ENCODE results near the gene TF. TPM values are rescaled to one million over a fixed set of nuclear protein-coding genes. Genes with fewer than 3 reads are reported as not detected.

The TF gene
- polyA plus RNA-seq, 3 donors from 2014 or later: not detected

- peak overlapping the region in 1 of 6 donors; percentile 77 for H3K27ac Mint-ChIP-seq
- no peak overlapping the region for H3K4me3 Mint-ChIP-seq
- H3K4me1 Mint-ChIP-seq: peaks cover 0 to 5% of the 10 kb centered on the region in 2 donors
- H3K36me3 Mint-ChIP-seq: peaks cover 19 to 59% (median 33%) of the 10 kb centered on the region in 3 donors
- DNase-seq: no peak
- H3K27me3 Mint-ChIP-seq (ENCODE audit: low read depth in 3 of 3): peaks cover 0 to 1% (median 0%) of the 10 kb centered on the region in 3 donors
- H3K9me3 Mint-ChIP-seq: no peaks in the 10 kb centered on the region
Measured at GRCh38 chr3:133820889-133821675, 74.9 kb downstream of the TF start.

- no peak overlapping the region for H3K27ac Mint-ChIP-seq
- H3K4me1 Mint-ChIP-seq: peaks cover 0 to 5% of the 10 kb centered on the region in 2 donors
- no peaks in the 10 kb centered on the region for H3K9me3 Mint-ChIP-seq
- peaks cover 0 to 1% (median 0%) of the 10 kb centered on the region in 3 donors for H3K27me3 Mint-ChIP-seq (ENCODE audit: low read depth in 3 of 3)
- DNase-seq: no peak
- H3K36me3 Mint-ChIP-seq: peaks cover 23 to 61% (median 33%) of the 10 kb centered on the region in 3 donors
- no peak overlapping the region for H3K4me3 Mint-ChIP-seq
Measured at GRCh38 chr3:133821767-133822638, 75.8 kb downstream of the TF start.

DNA sequence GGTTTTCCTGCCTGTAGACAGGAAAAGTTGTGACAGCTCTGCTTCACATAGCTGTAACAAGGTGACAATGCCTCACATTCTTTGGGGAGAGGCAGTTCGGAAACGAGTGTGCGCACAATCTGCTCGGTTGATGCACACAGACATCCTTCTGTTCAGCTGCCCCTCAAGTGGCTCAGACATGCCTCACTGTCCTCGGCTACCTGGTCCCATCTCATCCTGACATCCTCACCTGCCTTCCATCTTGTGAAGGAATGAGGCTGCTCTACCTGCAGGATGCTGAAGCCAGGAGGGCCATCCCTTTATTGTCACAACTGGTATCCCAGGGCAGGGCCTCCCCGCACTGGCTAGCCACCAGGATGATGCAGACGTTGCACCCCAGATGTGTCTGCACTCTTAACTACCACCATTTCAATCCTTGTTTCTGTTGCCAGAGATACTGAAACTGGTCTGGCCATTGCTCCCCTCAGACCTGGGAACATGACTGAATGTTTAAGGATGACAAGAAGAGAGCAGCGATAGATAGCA lies 78.8 kb downstream of the TF start:
- Mint-ChIP-seq H3K4me1 (no peaks in the 10 kb centered on the region), H3K36me3 (peaks cover 21 to 52% (median 28%) of the 10 kb centered on the region in 3 donors), H3K27ac (no peak overlapping the region), H3K27me3 (ENCODE audit: low read depth in 3 of 3) (peaks cover 0 to 7% (median 1%) of the 10 kb centered on the region in 3 donors), H3K4me3 (no peak overlapping the region), H3K9me3 (no peaks in the 10 kb centered on the region)
- DNase-seq: no peak

DNA sequence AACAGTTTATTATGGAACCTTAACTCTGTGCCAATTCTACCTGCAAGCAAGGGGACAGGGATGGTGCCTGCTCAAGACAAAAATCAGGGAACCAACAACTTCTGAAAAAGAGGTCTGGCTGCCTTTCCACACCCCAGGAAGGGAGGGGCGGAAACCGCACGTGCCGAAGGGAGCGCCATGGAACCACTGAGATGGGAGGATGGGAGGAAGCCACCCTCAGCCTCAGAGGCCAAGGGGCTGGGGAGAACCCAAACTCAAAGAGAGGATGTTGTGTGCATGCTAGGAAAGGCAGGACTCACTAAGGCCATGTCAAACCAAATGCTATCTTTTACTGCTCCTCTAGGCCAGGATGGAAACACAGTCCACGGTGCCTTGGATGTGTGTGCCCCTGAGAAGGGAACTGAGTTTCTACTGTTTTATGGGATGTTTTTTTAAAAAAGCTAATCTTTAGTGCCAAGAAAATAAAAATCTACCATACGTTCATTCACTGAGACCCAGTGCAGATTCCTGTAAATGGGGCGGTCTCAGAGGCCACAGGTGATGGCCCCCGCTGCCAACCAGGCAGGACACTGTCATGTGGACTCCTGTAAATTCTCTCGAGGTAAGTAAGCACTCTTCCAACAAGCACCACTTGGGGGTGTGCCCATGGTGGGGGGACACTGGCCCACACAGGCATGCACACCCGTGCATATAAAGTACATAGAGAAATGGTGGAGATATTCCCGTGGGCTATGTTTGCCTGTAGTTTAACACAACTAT lies 80.0 kb downstream of the TF start:
- Mint-ChIP-seq H3K36me3 (peaks cover 17 to 41% (median 19%) of the 10 kb centered on the region in 3 donors), H3K9me3 (no peaks in the 10 kb centered on the region), H3K27me3 (ENCODE audit: low read depth in 3 of 3) (peaks cover 0 to 7% (median 1%) of the 10 kb centered on the region in 3 donors), H3K4me1 (no peaks in the 10 kb centered on the region), H3K4me3 (no peak overlapping the region), H3K27ac (no peak overlapping the region)
- DNase-seq: no peak

DNA sequence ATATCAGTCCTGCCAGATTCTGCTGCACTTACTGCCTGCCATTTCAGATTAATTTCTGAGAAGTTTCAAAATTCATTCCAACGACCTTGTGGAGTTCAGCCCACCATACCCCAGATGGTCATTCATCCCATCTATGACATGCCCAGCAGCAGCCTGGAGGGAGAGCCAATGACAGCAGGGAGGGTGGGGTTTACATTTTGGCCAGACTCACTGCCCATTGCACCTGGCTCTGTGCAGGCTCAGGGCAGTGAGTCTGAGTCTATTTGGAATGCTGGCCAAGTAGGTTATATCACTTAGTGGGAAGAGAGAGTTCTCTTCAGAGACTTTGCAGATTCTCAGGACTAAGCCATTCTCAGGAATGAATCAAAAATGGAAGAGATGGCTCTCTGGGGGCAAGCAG lies 80.9 kb downstream of the TF start:
- Mint-ChIP-seq H3K9me3 (no peaks in the 10 kb centered on the region), H3K27ac (no peak overlapping the region), H3K4me1 (no peaks in the 10 kb centered on the region), H3K27me3 (ENCODE audit: low read depth in 3 of 3) (peaks cover 0 to 7% (median 1%) of the 10 kb centered on the region in 3 donors), H3K4me3 (no peak overlapping the region), H3K36me3 (peaks cover 15 to 35% (median 16%) of the 10 kb centered on the region in 3 donors)
- DNase-seq: no peak

GRCh38 chr3:133827684-133828083 lies 81.5 kb downstream of the TF start:
- H3K27me3 Mint-ChIP-seq (ENCODE audit: low read depth in 3 of 3): peaks cover 0 to 6% (median 1%) of the 10 kb centered on the region in 3 donors
- H3K4me1 Mint-ChIP-seq: no peaks in the 10 kb centered on the region
- H3K27ac Mint-ChIP-seq: no peak overlapping the region
- peaks cover 15 to 32% (median 16%) of the 10 kb centered on the region in 3 donors for H3K36me3 Mint-ChIP-seq
- no peak overlapping the region for H3K4me3 Mint-ChIP-seq
- no peaks in the 10 kb centered on the region for H3K9me3 Mint-ChIP-seq
- DNase-seq: no peak

DNA sequence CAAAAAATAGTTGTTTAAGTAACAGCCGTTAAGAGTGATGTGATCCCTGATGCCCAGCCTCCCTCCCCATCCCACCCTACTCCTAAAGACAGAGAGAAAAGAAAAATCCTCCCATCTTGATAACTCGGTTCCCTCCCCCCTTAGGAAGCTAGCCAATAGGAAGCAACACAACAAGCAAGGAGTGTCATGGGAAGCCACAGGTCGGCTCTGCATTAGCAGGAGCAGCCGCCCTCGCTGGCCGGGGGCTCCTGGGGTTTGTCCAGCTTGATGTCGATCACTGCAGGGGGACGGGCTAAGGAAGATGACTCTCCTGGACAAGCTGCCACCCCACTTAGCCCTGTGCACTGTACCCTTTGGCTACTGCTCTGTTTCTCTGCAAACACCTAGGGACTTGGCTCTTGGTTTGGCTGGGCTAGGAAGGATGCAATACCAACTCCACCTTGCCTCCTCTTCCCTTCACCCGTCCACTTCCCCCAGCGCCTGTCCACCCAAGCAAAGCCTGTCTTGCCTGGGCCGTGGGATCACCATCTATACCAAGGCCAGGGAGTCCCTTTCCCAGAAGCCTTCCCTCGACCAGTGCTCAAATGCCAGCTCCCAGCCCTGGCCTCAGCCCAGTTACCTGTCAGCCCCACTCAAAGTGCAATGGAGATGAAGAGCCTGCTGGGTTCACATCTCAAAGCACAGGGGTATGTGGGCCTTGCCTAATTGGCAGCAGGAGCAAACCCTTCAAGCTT lies 82.5 kb downstream of the TF start:
- H3K9me3 Mint-ChIP-seq: no peaks in the 10 kb centered on the region
- no peaks in the 10 kb centered on the region for H3K4me1 Mint-ChIP-seq
- peaks cover 0 to 6% (median 1%) of the 10 kb centered on the region in 3 donors for H3K27me3 Mint-ChIP-seq (ENCODE audit: low read depth in 3 of 3)
- H3K4me3 Mint-ChIP-seq: no peak overlapping the region
- DNase-seq: no peak
- H3K36me3 Mint-ChIP-seq: peaks cover 11 to 24% (median 15%) of the 10 kb centered on the region in 3 donors
- no peak overlapping the region for H3K27ac Mint-ChIP-seq

GRCh38 chr3:133829310-133829707 lies 83.1 kb downstream of the TF start:
- no peak overlapping the region for H3K4me3 Mint-ChIP-seq
- H3K9me3 Mint-ChIP-seq: no peaks in the 10 kb centered on the region
- H3K27me3 Mint-ChIP-seq (ENCODE audit: low read depth in 3 of 3): peaks cover 1 to 6% (median 2%) of the 10 kb centered on the region in 3 donors
- DNase-seq: no peak
- peaks cover 6 to 18% (median 10%) of the 10 kb centered on the region in 3 donors for H3K36me3 Mint-ChIP-seq
- no peak overlapping the region for H3K27ac Mint-ChIP-seq
- no peaks in the 10 kb centered on the region for H3K4me1 Mint-ChIP-seq

DNA sequence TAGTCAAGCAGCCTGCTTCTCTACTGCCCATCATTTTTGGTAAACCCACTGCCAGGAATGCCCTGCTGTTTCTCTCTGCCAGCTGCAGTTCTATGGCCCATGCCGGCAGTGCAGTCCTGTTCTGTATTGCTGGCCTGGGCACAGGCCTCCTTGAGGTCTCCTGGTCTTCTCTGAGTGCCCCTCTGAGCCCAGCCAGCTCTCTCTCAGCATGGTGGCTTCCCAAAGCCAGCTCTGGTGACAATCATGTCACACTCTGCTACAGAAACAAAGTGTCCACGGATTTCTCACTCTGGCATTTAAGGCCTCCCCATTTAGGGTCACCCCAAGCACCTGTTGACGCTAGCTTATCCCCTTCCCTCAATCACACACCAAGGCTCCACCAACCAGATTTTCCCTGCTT lies 83.9 kb downstream of the TF start:
- peaks cover 1 to 6% (median 2%) of the 10 kb centered on the region in 3 donors for H3K27me3 Mint-ChIP-seq (ENCODE audit: low read depth in 3 of 3)
- peaks cover 6 to 13% (median 6%) of the 10 kb centered on the region in 3 donors for H3K36me3 Mint-ChIP-seq
- H3K9me3 Mint-ChIP-seq: no peaks in the 10 kb centered on the region
- no peak for DNase-seq
- H3K27ac Mint-ChIP-seq: no peak overlapping the region
- H3K4me1 Mint-ChIP-seq: no peaks in the 10 kb centered on the region
- no peak overlapping the region for H3K4me3 Mint-ChIP-seq

- H3K36me3 Mint-ChIP-seq: no peaks in the 10 kb centered on the region
- H3K9me3 Mint-ChIP-seq: no peaks in the 10 kb centered on the region
Measured at GRCh38 chr3:133831966-133832801, 86.0 kb downstream of the TF start.

DNA sequence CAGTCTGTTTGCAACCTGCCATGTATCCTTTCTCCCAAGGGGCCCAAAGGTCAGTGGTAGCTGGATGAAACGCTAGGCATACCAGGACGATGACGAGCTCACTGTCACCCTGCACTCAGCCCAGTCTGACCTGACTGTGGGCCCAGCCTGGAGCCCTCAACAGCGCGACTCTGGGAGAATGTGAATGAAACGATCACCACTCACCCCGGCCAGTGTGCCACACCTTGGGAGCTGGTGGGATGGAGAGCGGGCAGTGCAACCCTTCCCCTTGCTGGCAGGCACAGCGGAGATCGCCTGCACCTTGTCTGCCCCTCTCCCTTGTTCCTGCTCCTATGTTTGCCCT lies 86.6 kb downstream of the TF start:
- Mint-ChIP-seq H3K4me3 (no peak overlapping the region), H3K27me3 (ENCODE audit: low read depth in 3 of 3) (peaks cover 1 to 6% (median 2%) of the 10 kb centered on the region in 3 donors), H3K9me3 (no peaks in the 10 kb centered on the region), H3K4me1 (no peaks in the 10 kb centered on the region), H3K27ac (no peak overlapping the region), H3K36me3 (no peaks in the 10 kb centered on the region)
- no peak for DNase-seq

More at GRCh38 chr3:133831966-133832801, 86.0 kb downstream of the TF start:
- peaks cover 1 to 6% (median 2%) of the 10 kb centered on the region in 3 donors for H3K27me3 Mint-ChIP-seq (ENCODE audit: low read depth in 3 of 3)
- H3K4me1 Mint-ChIP-seq: no peaks in the 10 kb centered on the region
- H3K4me3 Mint-ChIP-seq: no peak overlapping the region
- no peak overlapping the region for H3K27ac Mint-ChIP-seq
- DNase-seq: no peak

DNA sequence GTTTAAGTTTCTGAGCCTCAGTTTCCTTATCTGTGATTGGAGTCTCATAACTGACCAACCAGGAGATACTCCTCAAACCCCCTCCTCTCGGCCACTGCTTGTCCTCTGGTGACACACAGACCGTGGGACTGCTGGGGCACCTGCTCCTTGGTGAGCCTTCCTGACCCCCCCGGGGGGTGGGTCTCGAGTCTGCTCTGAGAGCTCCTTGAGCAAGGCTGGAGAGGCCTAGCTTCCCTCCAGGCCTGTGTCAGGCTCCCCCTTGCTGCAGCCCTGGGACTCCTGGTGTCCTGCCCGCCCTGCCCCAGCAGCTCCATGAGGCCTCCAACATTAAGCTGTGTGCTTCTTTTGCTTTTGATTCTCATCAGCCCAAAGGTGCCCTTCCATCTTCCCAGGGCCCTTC lies 87.1 kb downstream of the TF start:
- peaks cover 1 to 6% (median 2%) of the 10 kb centered on the region in 3 donors for H3K27me3 Mint-ChIP-seq (ENCODE audit: low read depth in 3 of 3)
- H3K4me1 Mint-ChIP-seq: no peaks in the 10 kb centered on the region
- no peaks in the 10 kb centered on the region for H3K36me3 Mint-ChIP-seq
- no peak for DNase-seq
- no peak overlapping the region for H3K27ac Mint-ChIP-seq
- no peaks in the 10 kb centered on the region for H3K9me3 Mint-ChIP-seq
- no peak overlapping the region for H3K4me3 Mint-ChIP-seq

Measured in immature natural killer cell (primary cell).